HFFc6 (cell line): ENCODE results near the gene PARD3B. TPM values are rescaled to one million over a fixed set of nuclear protein-coding genes. Genes with fewer than 3 reads are reported as not detected.
A peak's percentile ranks its signal among the peaks of the same experiment; 100 is the strongest.

Source experiments
- DNase-seq: peaks from one replicate; pipeline ENCODE4 v3.0.0-alpha.2; 2018
- H3K27ac Mint-ChIP-seq: 2 replicates; pipeline ENCODE4 v1.8.0; 2020; ENCODE audit warnings: mild to moderate bottlenecking, mixed read lengths
- H3K27me3 Mint-ChIP-seq: 2 replicates; pipeline ENCODE4 v1.8.0; 2021; ENCODE audit warnings: mild to moderate bottlenecking, moderate library complexity, mixed read lengths; ENCODE audit not compliant: insufficient read depth
- H3K36me3 Mint-ChIP-seq: 2 replicates; pipeline ENCODE4 v1.8.0; 2021; ENCODE audit warnings: low read depth, mixed read lengths
- H3K4me1 Mint-ChIP-seq: 2 replicates; pipeline ENCODE4 v1.8.0; 2020; ENCODE audit warnings: low read depth, mixed read lengths
- H3K4me3 Mint-ChIP-seq: 2 replicates; pipeline ENCODE4 v1.8.0; 2020; ENCODE audit warnings: mild to moderate bottlenecking, moderate library complexity, mixed read lengths
- H3K9me3 Mint-ChIP-seq: 2 replicates; pipeline ENCODE4 v1.8.0; 2020; ENCODE audit warnings: mild to moderate bottlenecking, mixed read lengths
- CTCF ChIP-seq: fragments of 200-600 bp; sonication (generic); IDR thresholded peaks from 2 replicates; pipeline ENCODE4 v1.5.0; 2021; ENCODE audit warnings: antibody characterized with exemption, mild to moderate bottlenecking
- total RNA-seq, 6 experiments: library from RNA; stranded (reverse); fragmentation: NEBNext Ultra II Directional; extraction: Animal tissue kit (Norgen Biotek cat#: 25700); gene quantifications; 2 replicates in 1 of 6; 3 replicates in 5 of 6; pipeline ENCODE4 v1.2.3, GENCODE V29; 2021

The PARD3B gene
- total RNA-seq, 6 experiments from 2014 or later: 14.0 to 22.4 (median 15.3) TPM

- peaks cover 9% of the 10 kb centered on the region; the same call in 1 of the 2 replicates for H3K36me3 Mint-ChIP-seq
- no peak for DNase-seq
- no peaks in the 10 kb centered on the region for H3K9me3 Mint-ChIP-seq
- H3K4me3 Mint-ChIP-seq: no peak overlapping the region
- peaks cover 31% of the 10 kb centered on the region for H3K4me1 Mint-ChIP-seq
- no peaks in the 10 kb centered on the region for H3K27me3 Mint-ChIP-seq
- no peak for TF ChIP-seq CTCF
- no peak overlapping the region for H3K27ac Mint-ChIP-seq
Observed at GRCh38 chr2:205460217-205460616, 914.9 kb downstream of the PARD3B start.

- no peak for TF ChIP-seq CTCF
- Mint-ChIP-seq H3K4me1 (peaks cover 31% of the 10 kb centered on the region), H3K4me3 (no peak overlapping the region), H3K36me3 (peaks cover 9% of the 10 kb centered on the region; the same call in 1 of the 2 replicates), H3K27ac (no peak overlapping the region), H3K9me3 (no peaks in the 10 kb centered on the region), H3K27me3 (no peaks in the 10 kb centered on the region)
- no peak for DNase-seq
Observed at GRCh38 chr2:205461169-205461568, 915.9 kb downstream of the PARD3B start.

DNA sequence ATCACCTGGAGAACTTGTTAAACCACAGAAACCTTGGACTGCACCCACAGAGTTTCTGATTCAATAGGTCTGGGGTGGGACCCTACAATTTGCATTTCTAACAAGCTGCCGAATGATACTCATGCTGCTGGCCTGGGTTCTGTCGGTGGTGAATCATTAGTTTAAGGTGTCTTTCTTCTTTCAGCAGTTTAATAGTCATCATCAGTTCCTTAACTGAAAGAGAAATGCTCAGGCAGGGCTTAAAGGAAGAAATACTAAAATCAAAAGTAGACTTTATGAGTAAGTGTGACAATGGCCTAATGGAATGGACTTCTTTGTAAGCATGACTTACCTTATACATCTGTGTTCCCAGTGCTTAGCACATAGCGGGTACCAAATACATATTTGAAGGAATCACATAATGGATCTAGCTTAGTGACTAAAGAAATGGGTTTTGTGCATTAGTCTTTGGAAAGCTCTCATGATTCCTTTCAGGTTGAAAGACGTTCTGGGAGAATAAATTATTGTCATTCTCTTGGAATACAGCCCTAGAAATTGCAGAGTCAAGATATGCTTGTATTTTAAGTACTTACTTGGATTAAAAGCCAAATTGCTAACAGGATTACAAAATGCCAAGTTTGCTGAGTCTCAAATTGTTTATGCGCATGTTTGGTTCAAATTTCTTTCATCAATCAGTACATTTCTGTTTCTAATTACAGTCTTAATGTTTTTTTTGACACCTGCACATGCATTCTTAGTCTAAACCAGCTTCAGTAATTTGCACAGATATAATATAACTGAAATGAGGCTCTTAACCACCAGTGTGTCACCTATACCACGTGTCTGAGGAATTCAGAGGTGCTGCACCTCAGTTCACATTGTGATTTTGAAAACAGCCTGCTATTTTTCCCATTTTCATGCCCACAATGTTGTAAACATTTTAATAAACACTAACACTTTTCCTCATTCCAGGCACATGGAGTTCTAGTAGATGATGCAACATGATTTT, 916.7 kb downstream of the PARD3B start:
- no peak for DNase-seq
- no peak overlapping the region for H3K27ac Mint-ChIP-seq
- peaks cover 9% of the 10 kb centered on the region; the same call in 1 of the 2 replicates for H3K36me3 Mint-ChIP-seq
- no peak overlapping the region for H3K4me3 Mint-ChIP-seq
- no peaks in the 10 kb centered on the region for H3K9me3 Mint-ChIP-seq
- no peak for TF ChIP-seq CTCF
- H3K27me3 Mint-ChIP-seq: no peaks in the 10 kb centered on the region
- H3K4me1 Mint-ChIP-seq: peaks cover 31% of the 10 kb centered on the region

DNA sequence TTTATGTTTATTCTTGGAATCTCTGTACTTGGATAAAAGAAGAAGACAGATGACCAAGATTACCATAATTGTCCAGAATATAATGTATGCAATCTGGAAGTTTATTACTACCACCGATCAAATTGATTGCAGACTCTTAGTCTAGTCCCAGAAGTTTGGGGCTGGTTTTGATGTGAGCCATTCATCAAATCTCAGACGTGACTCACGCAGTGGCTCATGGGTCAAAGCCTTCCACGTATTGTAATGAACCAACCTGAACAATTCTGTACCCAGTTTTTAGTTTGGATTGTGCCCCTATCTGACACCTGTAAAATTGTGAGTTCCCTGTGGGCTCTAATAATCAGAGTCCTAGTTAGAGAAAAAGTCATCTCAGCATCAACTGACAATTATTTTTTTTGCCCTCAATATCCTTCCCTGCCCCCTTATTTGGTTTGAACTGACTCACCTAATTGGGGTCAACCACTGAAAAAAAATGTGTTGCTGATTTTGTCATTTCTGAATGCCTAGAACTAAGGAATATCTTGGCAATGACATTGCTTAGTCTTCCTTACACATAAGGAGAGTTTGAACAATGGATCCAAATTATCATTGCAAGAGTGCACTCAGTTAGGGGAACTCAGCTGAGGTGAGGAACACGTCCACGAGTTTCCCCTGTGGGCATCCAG, 917.5 kb downstream of the PARD3B start:
- no peak for TF ChIP-seq CTCF
- H3K9me3 Mint-ChIP-seq: no peaks in the 10 kb centered on the region
- H3K27me3 Mint-ChIP-seq: no peaks in the 10 kb centered on the region
- H3K27ac Mint-ChIP-seq: no peak overlapping the region; the same call in 1 of the 2 replicates
- DNase-seq: peak; percentile 50
- H3K4me3 Mint-ChIP-seq: peak overlapping the region; percentile 5; the same call in 1 of the 2 replicates
- H3K4me1 Mint-ChIP-seq: peaks cover 31% of the 10 kb centered on the region
- H3K36me3 Mint-ChIP-seq: peaks cover 9% of the 10 kb centered on the region; the same call in 1 of the 2 replicates

GRCh38 chr2:205463466-205464025, 918.3 kb downstream of the PARD3B start:
- no peak overlapping the region for H3K27ac Mint-ChIP-seq
- H3K4me3 Mint-ChIP-seq: no peak overlapping the region; the same call in 1 of the 2 replicates
- no peak for TF ChIP-seq CTCF
- no peak for DNase-seq
- peaks cover 31% of the 10 kb centered on the region for H3K4me1 Mint-ChIP-seq
- H3K27me3 Mint-ChIP-seq: no peaks in the 10 kb centered on the region
- H3K9me3 Mint-ChIP-seq: no peaks in the 10 kb centered on the region
- peaks cover 9% of the 10 kb centered on the region; the same call in 1 of the 2 replicates for H3K36me3 Mint-ChIP-seq
